PFSK-1 (cell line): ENCODE measurements around the gene OPTC.

Experiments
- FOXP2 ChIP-seq: optimal IDR thresholded peaks from 2 replicates; pipeline ENCODE3; 2011; ENCODE audit warnings: borderline replicate concordance, control low read depth, inconsistent platforms; ENCODE audit not compliant: insufficient read depth; ENCODE audit errors: extremely low read length, extremely low read depth
- POLR2AphosphoS5 ChIP-seq: IDR thresholded peaks from 2 replicates; pipeline ENCODE4 v1.6.1; 2012; ENCODE audit warnings: low read depth, mild to moderate bottlenecking, control low read depth, low read length, moderate library complexity
- TAF1 ChIP-seq: IDR thresholded peaks from 2 replicates; pipeline ENCODE4 v1.6.1; 2012; ENCODE audit warnings: low read length, control low read depth, borderline replicate concordance; ENCODE audit not compliant: insufficient read depth
- TF ChIP-seq, protein P1 (sequence below), 2 experiments: IDR thresholded peaks; 2 replicates each; pipeline versions ENCODE4 v1.6.1 to v1.8.0; 2011 to 2012; ENCODE audit warnings: low read depth in 2 of 2, low read length in 2 of 2, control low read depth in 1 of 2, inconsistent platforms in 1 of 2, mild to moderate bottlenecking in 1 of 2, moderate library complexity in 1 of 2; ENCODE audit not compliant: insufficient read depth in 1 of 2

DNA sequence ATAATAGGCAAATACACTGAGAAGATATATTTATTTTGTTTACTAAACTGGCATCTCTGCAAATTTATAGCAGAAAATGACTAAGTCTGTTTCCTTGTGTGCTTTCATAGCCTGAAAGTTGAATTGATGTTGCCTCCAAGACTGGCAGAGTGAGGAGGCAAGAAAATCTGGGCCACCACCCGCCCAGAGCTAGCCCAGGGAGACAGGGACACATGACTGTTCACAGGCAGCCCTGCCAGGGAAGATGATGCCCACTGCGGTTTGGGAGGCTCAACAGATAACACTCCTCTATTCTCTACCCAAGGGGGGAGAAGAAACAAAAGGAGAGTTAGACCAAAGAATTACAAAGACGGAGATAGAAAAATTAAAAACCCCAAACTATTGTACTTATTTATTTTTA lies 37.1 kb downstream of the OPTC start:
- TF ChIP-seq, protein P1, sequence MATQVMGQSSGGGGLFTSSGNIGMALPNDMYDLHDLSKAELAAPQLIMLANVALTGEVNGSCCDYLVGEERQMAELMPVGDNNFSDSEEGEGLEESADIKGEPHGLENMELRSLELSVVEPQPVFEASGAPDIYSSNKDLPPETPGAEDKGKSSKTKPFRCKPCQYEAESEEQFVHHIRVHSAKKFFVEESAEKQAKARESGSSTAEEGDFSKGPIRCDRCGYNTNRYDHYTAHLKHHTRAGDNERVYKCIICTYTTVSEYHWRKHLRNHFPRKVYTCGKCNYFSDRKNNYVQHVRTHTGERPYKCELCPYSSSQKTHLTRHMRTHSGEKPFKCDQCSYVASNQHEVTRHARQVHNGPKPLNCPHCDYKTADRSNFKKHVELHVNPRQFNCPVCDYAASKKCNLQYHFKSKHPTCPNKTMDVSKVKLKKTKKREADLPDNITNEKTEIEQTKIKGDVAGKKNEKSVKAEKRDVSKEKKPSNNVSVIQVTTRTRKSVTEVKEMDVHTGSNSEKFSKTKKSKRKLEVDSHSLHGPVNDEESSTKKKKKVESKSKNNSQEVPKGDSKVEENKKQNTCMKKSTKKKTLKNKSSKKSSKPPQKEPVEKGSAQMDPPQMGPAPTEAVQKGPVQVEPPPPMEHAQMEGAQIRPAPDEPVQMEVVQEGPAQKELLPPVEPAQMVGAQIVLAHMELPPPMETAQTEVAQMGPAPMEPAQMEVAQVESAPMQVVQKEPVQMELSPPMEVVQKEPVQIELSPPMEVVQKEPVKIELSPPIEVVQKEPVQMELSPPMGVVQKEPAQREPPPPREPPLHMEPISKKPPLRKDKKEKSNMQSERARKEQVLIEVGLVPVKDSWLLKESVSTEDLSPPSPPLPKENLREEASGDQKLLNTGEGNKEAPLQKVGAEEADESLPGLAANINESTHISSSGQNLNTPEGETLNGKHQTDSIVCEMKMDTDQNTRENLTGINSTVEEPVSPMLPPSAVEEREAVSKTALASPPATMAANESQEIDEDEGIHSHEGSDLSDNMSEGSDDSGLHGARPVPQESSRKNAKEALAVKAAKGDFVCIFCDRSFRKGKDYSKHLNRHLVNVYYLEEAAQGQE (IDR thresholded peaks at IDR 0.05; ENCODE audit: insufficient read depth in 1 of 2, low read depth in 2 of 2, low read length in 2 of 2): no peak
- TF ChIP-seq POLR2AphosphoS5: no peak
- TF ChIP-seq FOXP2: no peak
- TF ChIP-seq TAF1: no peak
